Measurements from ENCODE around the gene MPP3. TPM values are rescaled to one million over a fixed set of nuclear protein-coding genes. Genes with fewer than 3 reads are reported as not detected.

Gene MPP3
- total and polyA plus RNA-seq, 5 donors: 42.1 to 77.4 (median 60.3) TPM

GRCh38 chr17:43816336-43817320 is 16.3 kb downstream of the MPP3 start:
- Histone ChIP-seq H3K27ac (ENCODE audit: low read length) (no peak overlapping the region), H3K27me3 (ENCODE audit: control insufficient read depth, insufficient read depth) (no peaks in the 10 kb centered on the region), H3K4me3 (ENCODE audit: low read length) (no peak overlapping the region), H3K9me3 (ENCODE audit: control insufficient read depth, low read length) (no peaks in the 10 kb centered on the region), H3K4me1 (ENCODE audit: control insufficient read depth, insufficient read depth, low read length) (peaks cover 5% of the 10 kb centered on the region)
- WGBS: 86% methylated on average over 24 of the region's 24 CpGs
- peak in 1 of 2 donors; percentile 2 for ATAC-seq
- intact Hi-C loops (cut with DNase I): no loop called here
- DNase-seq: no peak

GRCh38 chr17:43814714-43815113 is 18.2 kb downstream of the MPP3 start:
- Histone ChIP-seq H3K27ac (ENCODE audit: low read length) (no peak overlapping the region), H3K9me3 (ENCODE audit: control insufficient read depth, low read length) (no peaks in the 10 kb centered on the region), H3K27me3 (ENCODE audit: control insufficient read depth, insufficient read depth) (no peaks in the 10 kb centered on the region), H3K4me1 (ENCODE audit: control insufficient read depth, insufficient read depth, low read length) (peaks cover 2% of the 10 kb centered on the region), H3K4me3 (ENCODE audit: low read length) (no peak overlapping the region)
- ATAC-seq (no peak), DNase-seq (no peak)
- 25% methylated on average over 1 of the region's 1 CpG for WGBS
- intact Hi-C loops (cut with DNase I): no loop called here

- WGBS: 83% methylated on average over 12 of the region's 12 CpGs
- peaks cover 2% of the 10 kb centered on the region for H3K4me1 ChIP-seq (ENCODE audit: control insufficient read depth, insufficient read depth, low read length)
- H3K27ac ChIP-seq (ENCODE audit: low read length): no peak overlapping the region
- H3K27me3 ChIP-seq (ENCODE audit: control insufficient read depth, insufficient read depth): no peaks in the 10 kb centered on the region
- no peak for DNase-seq
- no peak overlapping the region for H3K4me3 ChIP-seq (ENCODE audit: low read length)
- ATAC-seq: no peak
- H3K9me3 ChIP-seq (ENCODE audit: control insufficient read depth, low read length): no peaks in the 10 kb centered on the region
- intact Hi-C loops (cut with DNase I): no loop called here
Measured at GRCh38 chr17:43814026-43814425, 18.9 kb downstream of the MPP3 start.

- no peak for DNase-seq
- no peak overlapping the region for H3K4me3 ChIP-seq (ENCODE audit: low read length)
- H3K27ac ChIP-seq (ENCODE audit: low read length): no peak overlapping the region
- WGBS: 89% methylated on average over 3 of the region's 3 CpGs
- H3K9me3 ChIP-seq (ENCODE audit: control insufficient read depth, low read length): no peaks in the 10 kb centered on the region
- ATAC-seq: no peak
- H3K4me1 ChIP-seq (ENCODE audit: control insufficient read depth, insufficient read depth, low read length): peaks cover 2% of the 10 kb centered on the region
- intact Hi-C loops (cut with DNase I): no loop called here
- no peaks in the 10 kb centered on the region for H3K27me3 ChIP-seq (ENCODE audit: control insufficient read depth, insufficient read depth)
Measured at GRCh38 chr17:43813386-43813785, 19.6 kb downstream of the MPP3 start.

GRCh38 chr17:43812396-43813265 is 20.3 kb downstream of the MPP3 start:
- no peak overlapping the region for H3K27ac ChIP-seq (ENCODE audit: low read length)
- peak; percentile 7 to 17 for ATAC-seq
- WGBS: 92% methylated on average over 10 of the region's 10 CpGs
- no peaks in the 10 kb centered on the region for H3K4me1 ChIP-seq (ENCODE audit: control insufficient read depth, insufficient read depth, low read length)
- no peak overlapping the region for H3K4me3 ChIP-seq (ENCODE audit: low read length)
- intact Hi-C loops (cut with DNase I): no loop called here
- H3K9me3 ChIP-seq (ENCODE audit: control insufficient read depth, low read length): no peaks in the 10 kb centered on the region
- no peaks in the 10 kb centered on the region for H3K27me3 ChIP-seq (ENCODE audit: control insufficient read depth, insufficient read depth)
- DNase-seq: no peak

- Histone ChIP-seq H3K27ac (ENCODE audit: low read length) (no peak overlapping the region), H3K9me3 (ENCODE audit: control insufficient read depth, low read length) (no peaks in the 10 kb centered on the region), H3K4me3 (ENCODE audit: low read length) (no peak overlapping the region), H3K4me1 (ENCODE audit: control insufficient read depth, insufficient read depth, low read length) (no peaks in the 10 kb centered on the region), H3K27me3 (ENCODE audit: control insufficient read depth, insufficient read depth) (no peaks in the 10 kb centered on the region)
- 89% methylated on average over 5 of the region's 5 CpGs for WGBS
- intact Hi-C loops (cut with DNase I): no loop called here
- DNase-seq (no peak), ATAC-seq (no peak)
Measured at GRCh38 chr17:43810823-43811222, 22.1 kb downstream of the MPP3 start.

- Histone ChIP-seq H3K27ac (ENCODE audit: low read length) (no peak overlapping the region), H3K4me3 (ENCODE audit: low read length) (no peak overlapping the region), H3K27me3 (ENCODE audit: control insufficient read depth, insufficient read depth) (no peaks in the 10 kb centered on the region), H3K4me1 (ENCODE audit: control insufficient read depth, insufficient read depth, low read length) (no peaks in the 10 kb centered on the region), H3K9me3 (ENCODE audit: control insufficient read depth, low read length) (no peaks in the 10 kb centered on the region)
- intact Hi-C loops (cut with DNase I): no loop called here
- 84% methylated on average over 4 of the region's 4 CpGs for WGBS
- ATAC-seq (no peak), DNase-seq (no peak)
Measured at GRCh38 chr17:43810226-43810715, 22.7 kb downstream of the MPP3 start.

GRCh38 chr17:43809121-43809520 is 23.8 kb downstream of the MPP3 start:
- H3K9me3 ChIP-seq (ENCODE audit: control insufficient read depth, low read length): no peaks in the 10 kb centered on the region
- H3K27me3 ChIP-seq (ENCODE audit: control insufficient read depth, insufficient read depth): no peaks in the 10 kb centered on the region
- DNase-seq (no peak), ATAC-seq (no peak)
- 90% methylated on average over 5 of the region's 5 CpGs for WGBS
- H3K4me1 ChIP-seq (ENCODE audit: control insufficient read depth, insufficient read depth, low read length): no peaks in the 10 kb centered on the region
- intact Hi-C loops (cut with DNase I): no loop called here
- no peak overlapping the region for H3K4me3 ChIP-seq (ENCODE audit: low read length)
- H3K27ac ChIP-seq (ENCODE audit: low read length): no peak overlapping the region

GRCh38 chr17:43808076-43808475 is 24.9 kb downstream of the MPP3 start:
- intact Hi-C loops (cut with DNase I): no loop called here
- 95% methylated on average over 4 of the region's 4 CpGs for WGBS

GRCh38 chr17:43805117-43805516 is 27.8 kb downstream of the MPP3 start:
- no peak for DNase-seq
- Histone ChIP-seq H3K4me1 (ENCODE audit: control insufficient read depth, insufficient read depth, low read length) (no peaks in the 10 kb centered on the region), H3K27ac (ENCODE audit: low read length) (no peak overlapping the region), H3K4me3 (ENCODE audit: low read length) (no peak overlapping the region), H3K9me3 (ENCODE audit: control insufficient read depth, low read length) (no peaks in the 10 kb centered on the region), H3K27me3 (ENCODE audit: control insufficient read depth, insufficient read depth) (no peaks in the 10 kb centered on the region)
- ATAC-seq: no peak
- intact Hi-C loops (cut with DNase I): no loop called here

More at GRCh38 chr17:43808076-43808475, 24.9 kb downstream of the MPP3 start:
- Histone ChIP-seq H3K27ac (ENCODE audit: low read length) (no peak overlapping the region), H3K9me3 (ENCODE audit: control insufficient read depth, low read length) (no peaks in the 10 kb centered on the region), H3K4me3 (ENCODE audit: low read length) (no peak overlapping the region), H3K27me3 (ENCODE audit: control insufficient read depth, insufficient read depth) (no peaks in the 10 kb centered on the region), H3K4me1 (ENCODE audit: control insufficient read depth, insufficient read depth, low read length) (no peaks in the 10 kb centered on the region)
- DNase-seq (no peak), ATAC-seq (no peak)

- no peak for DNase-seq
- Histone ChIP-seq H3K9me3 (ENCODE audit: control insufficient read depth, low read length) (no peaks in the 10 kb centered on the region), H3K4me1 (ENCODE audit: control insufficient read depth, insufficient read depth, low read length) (no peaks in the 10 kb centered on the region), H3K4me3 (ENCODE audit: low read length) (no peak overlapping the region), H3K27me3 (ENCODE audit: control insufficient read depth, insufficient read depth) (no peaks in the 10 kb centered on the region), H3K27ac (ENCODE audit: low read length) (no peak overlapping the region)
- intact Hi-C loops (cut with DNase I): no loop called here
- WGBS: 63% methylated on average over 4 of the region's 4 CpGs
- no peak for ATAC-seq
Measured at GRCh38 chr17:43803758-43804157, 29.2 kb downstream of the MPP3 start.
